GM12801 (cell line): Measurements from ENCODE around the gene RAC3.

Experiments
- CTCF ChIP-seq: IDR thresholded peaks from one replicate; pipeline ENCODE4 v1.5.1; 2011; ENCODE audit warnings: control low read depth; ENCODE audit not compliant: insufficient read length; ENCODE audit errors: extremely low read depth

The RAC3 gene

GRCh38 chr17:82016061-82016874, 15.2 kb upstream of the RAC3 start:
- no peak for TF ChIP-seq CTCF

GRCh38 chr17:82016875-82017459, 14.5 kb upstream of the RAC3 start:
- no peak for TF ChIP-seq CTCF

GRCh38 chr17:82017612-82018151, 13.8 kb upstream of the RAC3 start:
- TF ChIP-seq CTCF: no peak

- no peak for TF ChIP-seq CTCF
Observed at GRCh38 chr17:82018152-82018988, 13.1 kb upstream of the RAC3 start.

- no peak for TF ChIP-seq CTCF
Observed at GRCh38 chr17:82018989-82019689, 12.3 kb upstream of the RAC3 start.

- no peak for TF ChIP-seq CTCF
Observed at GRCh38 chr17:82019690-82020571, 11.5 kb upstream of the RAC3 start.
